Fibroblast of pulmonary artery (primary cell): ENCODE results near the gene BEX4.
"Not testable (repeated sequence)": the region's sequence is repeated elsewhere in the genome, so short reads cannot be mapped to it uniquely, and the experiment has no call there.

Experiments
- DNase-seq: peaks from one replicate; pipeline ENCODE4 v3.0.0-alpha.2; 2010; ENCODE audit warnings: low read depth
- H3K4me3 ChIP-seq: replicated peaks from 2 replicates; pipeline ENCODE4 v1.5.1; 2011; ENCODE audit warnings: low read depth, mild to moderate bottlenecking, control low read depth, low read length, moderate library complexity
- CTCF ChIP-seq: IDR thresholded peaks from 2 replicates; pipeline ENCODE4 v1.5.1; 2011; ENCODE audit warnings: mild to moderate bottlenecking, control low read depth, low read length, inconsistent platforms; ENCODE audit errors: missing control alignments

BEX4 gene

GRCh38 chrX:103214870-103215424 lies at the start of gene BEX4:
TSS of gene BEX4 (plus strand) at chrX:103215108. CDS start at chrX:103216154, 1,046 bp downstream.
- H3K4me3 ChIP-seq = peak within 1 kb of the TSS; percentile 62
- TF ChIP-seq CTCF = no peak
- DNase-seq = peak; percentile 64

- DNase-seq = peak; percentile 42
- TF ChIP-seq CTCF = no peak
- no peak overlapping the region for H3K4me3 ChIP-seq
These were observed 44.7 kb upstream of the BEX4 start for GRCh38 chrX:103170216-103170615.

GRCh38 chrX:103171353-103171752 lies 43.6 kb upstream of the BEX4 start:
- TF ChIP-seq CTCF = no peak
- DNase-seq = no peak
- H3K4me3 ChIP-seq = no peak overlapping the region

DNA sequence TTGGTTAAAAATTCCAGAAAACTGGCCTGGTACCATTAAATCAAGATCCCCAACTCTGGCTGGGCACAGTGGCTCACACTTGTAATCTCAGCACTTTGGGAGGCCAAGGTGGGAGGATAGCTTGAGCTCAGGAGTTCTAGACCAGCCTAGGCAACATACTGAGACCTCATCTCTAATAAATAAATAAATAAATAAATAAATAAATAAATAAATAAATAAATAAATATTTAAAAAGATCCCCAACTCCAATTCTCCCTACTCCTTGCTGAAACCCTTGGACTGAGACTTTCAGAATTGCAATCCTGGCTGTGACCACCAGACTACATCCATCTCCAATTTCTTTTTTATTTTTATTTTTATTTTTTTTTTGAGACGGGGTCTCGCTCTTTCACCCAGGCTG lies 39.7 kb upstream of the BEX4 start:
- not testable (repeated sequence) for DNase-seq, H3K4me3 ChIP-seq

- peak overlapping the region; percentile 31 for H3K4me3 ChIP-seq
- peak; percentile 77 for TF ChIP-seq CTCF
These were observed 38.8 kb upstream of the BEX4 start for GRCh38 chrX:103175944-103176753.

GRCh38 chrX:103177556-103177955 lies 37.4 kb upstream of the BEX4 start:
- no peak for TF ChIP-seq CTCF
- H3K4me3 ChIP-seq = no peak overlapping the region
- DNase-seq = no peak

More at GRCh38 chrX:103175944-103176753, 38.8 kb upstream of the BEX4 start:
- DNase-seq = peak; percentile 62

- DNase-seq = no peak
- no peak overlapping the region for H3K4me3 ChIP-seq
These were observed 31.0 kb upstream of the BEX4 start for GRCh38 chrX:103183912-103184311.

More at GRCh38 chrX:103183912-103184311, 31.0 kb upstream of the BEX4 start:
- TF ChIP-seq CTCF = no peak
